DMS 273 (cell line): Measurements from ENCODE around the gene GLIS2.

Experiments used
- DNase-seq: peaks from one replicate; lab custom pipeline; 2025; ENCODE audit not compliant: unreplicated experiment; lab: John Stamatoyannopoulos, UW

The GLIS2 gene

DNA sequence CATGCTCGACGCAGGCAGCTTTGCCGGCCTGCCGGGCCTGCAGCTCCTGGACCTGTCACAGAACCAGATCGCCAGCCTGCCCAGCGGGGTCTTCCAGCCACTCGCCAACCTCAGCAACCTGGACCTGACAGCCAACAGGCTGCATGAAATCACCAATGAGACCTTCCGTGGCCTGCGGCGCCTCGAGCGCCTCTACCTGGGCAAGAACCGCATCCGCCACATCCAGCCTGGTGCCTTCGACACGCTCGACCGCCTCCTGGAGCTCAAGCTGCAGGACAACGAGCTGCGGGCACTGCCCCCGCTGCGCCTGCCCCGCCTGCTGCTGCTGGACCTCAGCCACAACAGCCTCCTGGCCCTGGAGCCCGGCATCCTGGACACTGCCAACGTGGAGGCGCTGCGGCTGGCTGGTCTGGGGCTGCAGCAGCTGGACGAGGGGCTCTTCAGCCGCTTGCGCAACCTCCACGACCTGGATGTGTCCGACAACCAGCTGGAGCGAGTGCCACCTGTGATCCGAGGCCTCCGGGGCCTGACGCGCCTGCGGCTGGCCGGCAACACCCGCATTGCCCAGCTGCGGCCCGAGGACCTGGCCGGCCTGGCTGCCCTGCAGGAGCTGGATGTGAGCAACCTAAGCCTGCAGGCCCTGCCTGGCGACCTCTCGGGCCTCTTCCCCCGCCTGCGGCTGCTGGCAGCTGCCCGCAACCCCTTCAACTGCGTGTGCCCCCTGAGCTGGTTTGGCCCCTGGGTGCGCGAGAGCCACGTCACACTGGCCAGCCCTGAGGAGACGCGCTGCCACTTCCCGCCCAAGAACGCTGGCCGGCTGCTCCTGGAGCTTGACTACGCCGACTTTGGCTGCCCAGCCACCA is 65.4 kb downstream of the GLIS2 start:
- no peak for DNase-seq

DNA sequence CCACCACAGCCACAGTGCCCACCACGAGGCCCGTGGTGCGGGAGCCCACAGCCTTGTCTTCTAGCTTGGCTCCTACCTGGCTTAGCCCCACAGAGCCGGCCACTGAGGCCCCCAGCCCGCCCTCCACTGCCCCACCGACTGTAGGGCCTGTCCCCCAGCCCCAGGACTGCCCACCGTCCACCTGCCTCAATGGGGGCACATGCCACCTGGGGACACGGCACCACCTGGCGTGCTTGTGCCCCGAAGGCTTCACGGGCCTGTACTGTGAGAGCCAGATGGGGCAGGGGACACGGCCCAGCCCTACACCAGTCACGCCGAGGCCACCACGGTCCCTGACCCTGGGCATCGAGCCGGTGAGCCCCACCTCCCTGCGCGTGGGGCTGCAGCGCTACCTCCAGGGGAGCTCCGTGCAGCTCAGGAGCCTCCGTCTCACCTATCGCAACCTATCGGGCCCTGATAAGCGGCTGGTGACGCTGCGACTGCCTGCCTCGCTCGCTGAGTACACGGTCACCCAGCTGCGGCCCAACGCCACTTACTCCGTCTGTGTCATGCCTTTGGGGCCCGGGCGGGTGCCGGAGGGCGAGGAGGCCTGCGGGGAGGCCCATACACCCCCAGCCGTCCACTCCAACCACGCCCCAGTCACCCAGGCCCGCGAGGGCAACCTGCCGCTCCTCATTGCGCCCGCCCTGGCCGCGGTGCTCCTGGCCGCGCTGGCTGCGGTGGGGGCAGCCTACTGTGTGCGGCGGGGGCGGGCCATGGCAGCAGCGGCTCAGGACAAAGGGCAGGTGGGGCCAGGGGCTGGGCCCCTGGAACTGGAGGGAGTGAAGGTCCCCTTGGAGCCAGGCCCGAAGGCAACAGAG is 66.3 kb downstream of the GLIS2 start:
- no peak for DNase-seq

GRCh38 chr16:4382795-4383357 is 67.0 kb downstream of the GLIS2 start:
- DNase-seq, result no peak

- DNase-seq, result no peak
Observed at GRCh38 chr16:4383591-4384444, 68.0 kb downstream of the GLIS2 start.

DNA sequence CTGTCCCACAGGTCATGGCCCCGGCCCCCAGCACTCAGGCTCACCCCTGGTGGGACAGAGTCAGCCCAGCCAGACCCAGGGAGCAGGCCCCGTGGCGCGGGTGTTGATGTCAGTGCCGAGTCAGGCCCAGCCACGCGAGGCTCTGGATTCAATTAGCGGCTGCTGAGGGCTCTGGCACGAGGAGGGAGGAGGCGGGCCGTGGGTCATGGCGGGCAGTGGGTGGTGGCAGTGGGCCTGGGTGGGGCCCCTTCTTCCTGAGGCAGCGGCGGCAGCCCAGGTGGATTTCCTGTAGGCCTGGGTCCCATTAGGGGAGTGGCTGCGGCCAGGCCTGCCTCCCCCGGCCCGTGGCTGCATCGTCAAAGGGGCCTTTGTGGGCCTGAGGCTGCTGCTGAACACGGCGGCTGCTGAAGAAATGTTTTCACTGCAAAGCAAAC is 68.7 kb downstream of the GLIS2 start:
- no peak for DNase-seq

- DNase-seq, result no peak
Observed at GRCh38 chr16:4385066-4385788, 69.4 kb downstream of the GLIS2 start.

DNA sequence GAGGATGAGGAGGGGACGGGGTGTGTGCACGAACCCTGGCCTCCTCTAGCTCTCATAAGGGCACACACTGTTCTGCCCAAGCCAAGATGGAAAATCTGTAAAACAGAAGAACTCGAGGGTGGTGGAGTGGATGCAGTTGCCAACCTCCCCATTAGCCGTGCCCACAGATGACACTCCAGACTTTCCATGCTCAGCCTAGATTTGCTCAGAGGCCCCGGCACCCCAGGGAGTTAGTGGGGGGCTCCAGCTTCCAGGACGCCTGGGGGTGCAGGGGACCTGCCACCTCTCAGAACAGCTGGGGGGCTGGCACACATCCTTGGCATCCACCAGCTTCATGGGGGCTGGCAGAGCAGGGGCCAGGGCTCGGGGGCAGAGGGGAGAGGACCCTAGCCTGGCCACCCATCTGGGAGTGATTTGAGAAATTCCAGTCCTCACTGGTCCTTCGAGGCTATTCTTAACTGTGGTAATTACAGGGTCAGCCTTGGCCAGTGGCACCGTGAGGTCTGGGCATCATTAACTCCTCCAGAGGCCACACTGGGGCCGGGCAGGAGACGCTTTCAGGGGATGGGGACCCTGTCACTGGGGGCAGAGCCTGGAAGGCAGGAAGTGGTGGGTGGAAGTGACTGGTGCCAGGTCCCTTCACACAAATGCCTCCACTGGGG is 70.1 kb downstream of the GLIS2 start:
- no peak for DNase-seq

DNA sequence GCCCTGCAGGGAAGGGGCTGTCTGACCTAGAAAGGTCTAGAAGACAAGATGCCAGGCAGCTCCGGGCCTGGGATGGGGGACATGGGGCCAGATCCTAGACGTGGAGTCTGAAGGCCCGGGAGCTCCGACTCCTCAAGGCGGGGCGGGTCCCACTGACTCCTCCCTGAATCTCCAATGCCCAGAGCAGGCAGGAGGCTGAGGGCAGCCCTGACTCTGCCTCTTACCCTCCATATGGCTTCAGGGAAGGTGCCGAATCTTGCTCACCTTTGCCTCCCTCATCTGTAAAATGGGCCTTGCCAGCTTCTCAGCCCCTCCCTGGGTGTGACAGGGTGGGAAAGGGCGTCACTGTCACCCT is 70.6 kb downstream of the GLIS2 start:
- peak; percentile 28 for DNase-seq

DNA sequence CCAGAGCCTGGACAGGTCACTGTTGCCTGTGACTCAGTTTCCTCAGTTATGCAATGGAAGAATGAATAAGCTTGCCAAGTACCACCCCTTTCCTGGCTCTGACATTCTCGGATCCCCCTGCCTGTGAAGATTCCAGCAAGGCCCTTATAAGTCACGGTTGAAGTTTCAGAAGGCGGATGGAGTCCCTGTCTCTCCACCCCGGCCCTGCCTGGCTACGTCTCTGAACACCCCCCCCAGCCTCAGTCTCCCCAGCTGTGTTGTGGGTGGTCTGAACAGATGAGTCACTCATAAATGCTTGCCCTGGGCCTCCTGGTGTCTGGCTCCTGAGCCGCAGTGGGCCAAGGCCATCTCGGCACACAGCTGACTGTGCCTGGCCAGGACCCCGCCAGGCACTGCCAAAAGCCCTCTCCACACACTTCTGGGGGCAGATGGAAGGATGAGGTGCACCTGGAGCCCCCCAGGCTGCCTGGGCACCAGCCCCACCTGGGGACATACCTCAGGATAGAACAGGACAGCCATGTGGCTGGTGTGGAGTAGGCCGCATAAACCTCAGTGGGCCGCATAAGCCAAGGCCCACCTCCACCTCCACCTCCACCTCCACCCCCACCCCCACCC is 71.2 kb downstream of the GLIS2 start:
- no peak for DNase-seq

- no peak for DNase-seq
Observed at GRCh38 chr16:4387781-4388180, 71.9 kb downstream of the GLIS2 start.

DNA sequence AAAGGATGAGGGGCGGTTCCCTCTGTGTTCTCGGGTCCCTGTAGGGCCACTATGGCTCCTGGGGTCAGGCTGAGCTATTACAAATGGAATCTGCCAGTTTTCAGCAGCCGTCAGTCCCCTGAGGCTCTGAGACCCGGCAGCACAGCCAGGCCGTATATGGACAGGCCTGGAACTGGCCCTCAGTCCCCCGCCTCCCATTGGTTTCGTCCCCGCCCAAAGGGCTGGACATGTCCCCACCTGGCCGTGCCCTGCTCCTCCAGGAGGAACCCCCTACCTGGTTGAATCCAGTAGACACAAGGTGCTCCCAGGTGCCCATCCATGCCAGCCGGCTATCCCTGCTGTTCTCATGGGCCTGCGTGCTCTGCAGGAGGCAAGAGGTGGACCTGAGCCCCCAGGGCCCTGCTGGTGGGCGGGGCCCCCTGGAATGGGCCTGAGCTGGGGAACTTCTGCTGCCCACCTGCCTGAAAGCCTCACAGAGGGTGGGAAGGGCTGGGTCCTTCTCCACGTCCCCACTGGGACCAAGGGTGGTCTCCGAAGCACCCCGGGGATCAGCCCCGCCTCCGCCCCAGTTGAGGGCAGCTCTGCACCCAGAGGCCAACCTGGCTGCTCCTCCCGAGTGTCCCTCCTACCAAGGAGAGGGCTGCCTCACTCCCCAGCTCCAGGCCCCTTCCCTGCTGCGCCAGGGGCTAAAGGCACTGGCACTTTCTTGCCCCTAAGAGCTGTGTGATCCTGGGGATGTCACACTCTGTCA is 72.6 kb downstream of the GLIS2 start:
- no peak for DNase-seq
